ENCODE data around the gene RSKR.
A peak's percentile ranks its signal among the peaks of the same experiment; 100 is the strongest.

The RSKR gene

GRCh38 chr17:28573040-28573380 is 41.0 kb downstream of the RSKR start:
- no peak for DNase-seq
- Histone ChIP-seq H3K9me2 (replicated peaks; ENCODE audit: insufficient read depth, low read length) (no peaks in the 10 kb centered on the region), H3K4me3 (ENCODE audit: low read length) (no peak overlapping the region), H3K79me2 (ENCODE audit: low read length) (peaks cover 32% of the 10 kb centered on the region), H3K9me3 (replicated peaks; ENCODE audit: insufficient read depth, low read length) (no peaks in the 10 kb centered on the region), H3F3A (ENCODE audit: insufficient read depth, low read length) (0 out of 2 replicates have a peak, but pooled peaks cover 21% of the 10 kb centered on the region), H3K4me2 (ENCODE audit: low read depth, low read length) (no peak overlapping the region), H2AFZ (ENCODE audit: low read length) (no peak overlapping the region), H3K4me1 (ENCODE audit: low read length) (peaks cover 15% of the 10 kb centered on the region), H3K27me3 (replicated peaks; ENCODE audit: insufficient read depth, low read length) (no peaks in the 10 kb centered on the region), H3K9ac (ENCODE audit: low read length) (no peak overlapping the region), H3K27ac (ENCODE audit: low read length) (no peak overlapping the region), H3K36me3 (replicated peaks; ENCODE audit: insufficient read depth, low read length) (no peaks in the 10 kb centered on the region), H4K20me1 (ENCODE audit: insufficient read depth, low read length) (no peaks in the 10 kb centered on the region; the same call in 1 of the 2 replicates)
- no peak for TF ChIP-seq EZH2 (optimal IDR thresholded peaks at IDR 0.05; ENCODE audit: low read depth, low read length)
- TF ChIP-seq CTCF (IDR thresholded peaks at IDR 0.05; ENCODE audit: low read length) = no peak
- TF ChIP-seq EZH2phosphoT487 (IDR thresholded peaks at IDR 0.05; ENCODE audit: low read length) = no peak

- Histone ChIP-seq H3K9me3 (replicated peaks; ENCODE audit: insufficient read depth, low read length) (no peaks in the 10 kb centered on the region), H3K9me2 (replicated peaks; ENCODE audit: insufficient read depth, low read length) (no peaks in the 10 kb centered on the region), H3K27ac (ENCODE audit: low read length) (peak overlapping the region; percentile 41; the same call in 1 of the 2 replicates), H3K9ac (ENCODE audit: low read length) (peak overlapping the region; percentile 92), H3K27me3 (replicated peaks; ENCODE audit: insufficient read depth, low read length) (no peaks in the 10 kb centered on the region), H3K4me3 (ENCODE audit: low read length) (peak overlapping the region; percentile 99), H3K4me2 (ENCODE audit: low read depth, low read length) (peak overlapping the region; percentile 93), H4K20me1 (ENCODE audit: insufficient read depth, low read length) (no peaks in the 10 kb centered on the region; the same call in 1 of the 2 replicates), H2AFZ (ENCODE audit: low read length) (peak overlapping the region; percentile 95; the same call in 1 of the 2 replicates), H3K4me1 (ENCODE audit: low read length) (peaks cover 20% of the 10 kb centered on the region), H3F3A (ENCODE audit: insufficient read depth, low read length) (0 out of 2 replicates have a peak, but pooled peaks cover 19% of the 10 kb centered on the region), H3K79me2 (ENCODE audit: low read length) (peaks cover 32% of the 10 kb centered on the region), H3K36me3 (replicated peaks; ENCODE audit: insufficient read depth, low read length) (no peaks in the 10 kb centered on the region)
- TF ChIP-seq EZH2phosphoT487 (IDR thresholded peaks at IDR 0.05; ENCODE audit: low read length) (no peak), CTCF (IDR thresholded peaks at IDR 0.05; ENCODE audit: low read length) (no peak), EZH2 (optimal IDR thresholded peaks at IDR 0.05; ENCODE audit: low read depth, low read length) (no peak)
- DNase-seq = no peak
Measured at GRCh38 chr17:28572259-28573039, 41.5 kb downstream of the RSKR start.

GRCh38 chr17:28571361-28572122 is 42.4 kb downstream of the RSKR start, which contains the start of gene PIGS:
PIGS (minus strand) TSS chr17:28571524; CDS start chr17:28571496, 28 bp downstream.
- no peak for TF ChIP-seq EZH2 (optimal IDR thresholded peaks at IDR 0.05; ENCODE audit: low read depth, low read length)
- no peak for TF ChIP-seq CTCF (IDR thresholded peaks at IDR 0.05; ENCODE audit: low read length)
- TF ChIP-seq EZH2phosphoT487 (IDR thresholded peaks at IDR 0.05; ENCODE audit: low read length) = no peak
- DNase-seq = peak; percentile 95
- H3K9me3 ChIP-seq (replicated peaks; ENCODE audit: insufficient read depth, low read length) = no peaks in the 10 kb centered on the region
- peaks cover 26% of the 10 kb centered on the region for H3K4me1 ChIP-seq (ENCODE audit: low read length)
- H3K9me2 ChIP-seq (replicated peaks; ENCODE audit: insufficient read depth, low read length) = no peaks in the 10 kb centered on the region
- no peaks in the 10 kb centered on the region for H3K27me3 ChIP-seq (replicated peaks; ENCODE audit: insufficient read depth, low read length)
- H4K20me1 ChIP-seq (ENCODE audit: insufficient read depth, low read length) = no peaks in the 10 kb centered on the region; the same call in 1 of the 2 replicates
- H3K4me2 ChIP-seq (ENCODE audit: low read depth, low read length) = peak within 1 kb of the TSS; percentile 93
- 0 out of 2 replicates have a peak, but pooled peaks cover 15% of the 10 kb centered on the region for H3F3A ChIP-seq (ENCODE audit: insufficient read depth, low read length)
- peaks cover 41% of the 10 kb centered on the region for H3K79me2 ChIP-seq (ENCODE audit: low read length)
- H3K9ac ChIP-seq (ENCODE audit: low read length) = peak within 1 kb of the TSS; percentile 92
- H2AFZ ChIP-seq (ENCODE audit: low read length) = peak within 1 kb of the TSS; percentile 95
- no peaks in the 10 kb centered on the region; the same call in 1 of the 2 replicates for H3K36me3 ChIP-seq (replicated peaks; ENCODE audit: insufficient read depth, low read length)
- peak within 1 kb of the TSS; percentile 99 for H3K4me3 ChIP-seq (ENCODE audit: low read length)
- peak within 1 kb of the TSS; percentile 67; the same call in 1 of the 2 replicates for H3K27ac ChIP-seq (ENCODE audit: low read length)
